Measurements from ENCODE around the gene TRAPPC4. TPM values are rescaled to one million over a fixed set of nuclear protein-coding genes. Genes with fewer than 3 reads are reported as not detected.
"Not testable (repeated sequence)": the region's sequence is repeated elsewhere in the genome, so short reads cannot be mapped to it uniquely, and the experiment has no call there.

Gene TRAPPC4
- total and polyA plus RNA-seq, 2 donors (not counting 1 experiment from before 2014, with no cell fraction given), result 61.4 to 64.5 TPM

DNA sequence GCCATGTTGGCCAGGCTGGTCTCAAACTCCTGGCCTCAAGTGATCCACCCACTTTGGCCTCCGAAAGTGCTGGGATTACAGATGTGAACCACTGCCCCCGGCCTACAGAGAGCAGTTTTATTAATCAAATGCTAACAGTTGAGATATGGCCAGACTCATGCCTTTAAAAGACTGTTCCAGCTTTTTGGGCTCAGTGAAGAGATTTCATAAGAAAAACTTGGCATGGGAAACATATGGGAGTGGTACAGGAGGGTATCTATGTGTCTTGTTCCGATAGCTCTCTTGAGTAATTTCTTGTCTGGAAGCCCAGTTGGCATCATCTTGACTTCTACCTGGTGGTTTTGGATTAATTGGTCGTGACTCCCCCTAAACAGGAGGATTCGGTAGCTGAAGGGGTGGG lies 20.3 kb downstream of the TRAPPC4 start:
- no peaks in the 10 kb centered on the region for H3K9me3 ChIP-seq (ENCODE audit: control extremely low read depth in 1 of 3, control insufficient read depth in 2 of 3, insufficient read depth in 1 of 3, low read length in 2 of 3)
- H4K20me1 ChIP-seq (ENCODE audit: control insufficient read depth, insufficient read depth, low read length, poor library complexity, severe bottlenecking), result no peaks in the 10 kb centered on the region
- no peak overlapping the region for H3K27ac Mint-ChIP-seq
- no peaks in the 10 kb centered on the region for H3K27me3 Mint-ChIP-seq
- H3K4me2 ChIP-seq (replicated peaks; ENCODE audit: low read depth, low read length, poor library complexity, severe bottlenecking), result no peak overlapping the region
- H3K9ac ChIP-seq (ENCODE audit: low read length), result no peak overlapping the region
- no peaks in the 10 kb centered on the region for H3K79me2 ChIP-seq (ENCODE audit: control insufficient read depth, insufficient read depth, low read length)
- ATAC-seq (ENCODE audit: low read depth), result no peak
- POLR2A ChIA-PET, result no interaction called here
- H2AFZ ChIP-seq (ENCODE audit: insufficient read depth, low read depth, low read length, poor library complexity, severe bottlenecking), result no peak overlapping the region
- H3K4me1 Mint-ChIP-seq, result peaks cover 10% of the 10 kb centered on the region
- no peak for DNase-seq
- 97% methylated on average over 3 of the region's 5 CpGs for WGBS (ENCODE audit: insufficient coverage)
- no peaks in the 10 kb centered on the region for H3K27me3 ChIP-seq (replicated peaks in 1 of 4; ENCODE audit: control extremely low read depth in 1 of 4, control insufficient read depth in 3 of 4, insufficient read depth in 4 of 4, low read length in 3 of 4)
- no peak overlapping the region for H3K4me3 ChIP-seq (ENCODE audit: control extremely low read depth in 1 of 5, extremely low read depth in 1 of 5, insufficient read depth in 1 of 5, low read depth in 2 of 5, low read length in 4 of 5)
- CTCF ChIA-PET, result no interaction called here
- no peaks in the 10 kb centered on the region for H3K9me3 Mint-ChIP-seq (ENCODE audit: insufficient read depth)
- no peak for TF ChIP-seq EZH2 (IDR thresholded peaks at IDR 0.05; ENCODE audit: borderline replicate concordance, insufficient read depth, low read depth, low read length, poor library complexity, severe bottlenecking)
- TF ChIP-seq, protein P1, sequence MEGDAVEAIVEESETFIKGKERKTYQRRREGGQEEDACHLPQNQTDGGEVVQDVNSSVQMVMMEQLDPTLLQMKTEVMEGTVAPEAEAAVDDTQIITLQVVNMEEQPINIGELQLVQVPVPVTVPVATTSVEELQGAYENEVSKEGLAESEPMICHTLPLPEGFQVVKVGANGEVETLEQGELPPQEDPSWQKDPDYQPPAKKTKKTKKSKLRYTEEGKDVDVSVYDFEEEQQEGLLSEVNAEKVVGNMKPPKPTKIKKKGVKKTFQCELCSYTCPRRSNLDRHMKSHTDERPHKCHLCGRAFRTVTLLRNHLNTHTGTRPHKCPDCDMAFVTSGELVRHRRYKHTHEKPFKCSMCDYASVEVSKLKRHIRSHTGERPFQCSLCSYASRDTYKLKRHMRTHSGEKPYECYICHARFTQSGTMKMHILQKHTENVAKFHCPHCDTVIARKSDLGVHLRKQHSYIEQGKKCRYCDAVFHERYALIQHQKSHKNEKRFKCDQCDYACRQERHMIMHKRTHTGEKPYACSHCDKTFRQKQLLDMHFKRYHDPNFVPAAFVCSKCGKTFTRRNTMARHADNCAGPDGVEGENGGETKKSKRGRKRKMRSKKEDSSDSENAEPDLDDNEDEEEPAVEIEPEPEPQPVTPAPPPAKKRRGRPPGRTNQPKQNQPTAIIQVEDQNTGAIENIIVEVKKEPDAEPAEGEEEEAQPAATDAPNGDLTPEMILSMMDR (IDR thresholded peaks at IDR 0.05), result no peak
- H3K27ac ChIP-seq (ENCODE audit: low read length in 2 of 2), result no peak overlapping the region
- H3K4me3 Mint-ChIP-seq, result no peak overlapping the region
- H3K36me3 ChIP-seq (replicated peaks in 1 of 2; ENCODE audit: control extremely low read depth in 1 of 2, control insufficient read depth in 1 of 2, extremely low read depth in 1 of 2, insufficient read depth in 2 of 2, low read length in 1 of 2), result no peaks in the 10 kb centered on the region
- H3K4me1 ChIP-seq (ENCODE audit: control insufficient read depth in 2 of 2, insufficient read depth in 2 of 2, low read length in 2 of 2), result peaks cover 0 to 8% of the 10 kb centered on the region in 2 donors
- intact Hi-C loops (cut with micrococcal nuclease), result no loop called here

DNA sequence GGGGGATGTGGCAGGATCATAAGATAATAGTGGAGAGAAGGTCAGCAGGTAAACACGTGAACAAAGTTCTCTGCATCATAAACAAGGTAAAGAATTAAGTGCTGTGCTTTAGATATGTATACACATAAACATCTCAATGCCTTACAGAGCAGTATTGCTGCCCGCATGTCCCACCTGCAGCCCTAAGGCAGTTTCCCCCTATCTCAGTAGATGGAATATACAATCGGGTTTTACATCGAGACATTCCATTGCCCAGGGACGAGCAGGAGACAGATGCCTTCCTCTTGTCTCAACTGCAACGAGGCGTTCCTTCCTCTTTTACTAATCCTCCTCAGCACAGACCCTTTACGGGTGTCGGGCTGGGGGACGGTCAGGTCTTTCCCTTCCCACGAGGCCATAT lies 20.9 kb downstream of the TRAPPC4 start:
- H3K27ac ChIP-seq (ENCODE audit: low read length in 2 of 2); H3K4me3 Mint-ChIP-seq; H3K27ac Mint-ChIP-seq; H3K4me3 ChIP-seq (ENCODE audit: control extremely low read depth in 1 of 5, extremely low read depth in 1 of 5, insufficient read depth in 1 of 5, low read depth in 2 of 5, low read length in 4 of 5); H3K4me2 ChIP-seq (replicated peaks; ENCODE audit: low read depth, low read length, poor library complexity, severe bottlenecking); CTCF ChIA-PET; H3K9ac ChIP-seq (ENCODE audit: low read length); intact Hi-C loops (cut with micrococcal nuclease); H3K4me1 ChIP-seq (ENCODE audit: control insufficient read depth in 2 of 2, insufficient read depth in 2 of 2, low read length in 2 of 2); H3K4me1 Mint-ChIP-seq; H3K79me2 ChIP-seq (ENCODE audit: control insufficient read depth, insufficient read depth, low read length); ATAC-seq (ENCODE audit: low read depth); H4K20me1 ChIP-seq (ENCODE audit: control insufficient read depth, insufficient read depth, low read length, poor library complexity, severe bottlenecking); H3K27me3 ChIP-seq (replicated peaks in 1 of 4; ENCODE audit: control extremely low read depth in 1 of 4, control insufficient read depth in 3 of 4, insufficient read depth in 4 of 4, low read length in 3 of 4); H3K36me3 ChIP-seq (replicated peaks in 1 of 2; ENCODE audit: control extremely low read depth in 1 of 2, control insufficient read depth in 1 of 2, extremely low read depth in 1 of 2, insufficient read depth in 2 of 2, low read length in 1 of 2); DNase-seq; H3K9me3 ChIP-seq (ENCODE audit: control extremely low read depth in 1 of 3, control insufficient read depth in 2 of 3, insufficient read depth in 1 of 3, low read length in 2 of 3); H3K27me3 Mint-ChIP-seq; H3K9me3 Mint-ChIP-seq (ENCODE audit: insufficient read depth): not testable (repeated sequence)
- peak overlapping the region; percentile 57 for H2AFZ ChIP-seq (ENCODE audit: insufficient read depth, low read depth, low read length, poor library complexity, severe bottlenecking)
- 20% methylated on average over 1 of the region's 11 CpGs for WGBS (ENCODE audit: insufficient coverage)
- POLR2A ChIA-PET, result interaction anchor here (0.6 kb wide), 1 partner anchor 38 kb away, joined by 11 read pairs; no protein-coding TSS in a partner anchor

Measured in B cell (primary cell).